IPS-11a (cell line): Measurements from ENCODE around the gene PPP4R3B.

Experiments used
- H3K4me3 ChIP-seq: one replicate; pipeline ENCODE4 v1.5.1; 2013; ENCODE audit warnings: low read depth, low read length, control low read depth

The PPP4R3B gene

GRCh38 chr2:55617175-55618024 lies at the start of gene PPP4R3B:
Gene PPP4R3B (minus strand): TSS chr2:55617622. CDS start chr2:55617285, 337 bp downstream.
- peak within 1 kb of the TSS; percentile 100 for H3K4me3 ChIP-seq

GRCh38 chr2:55653255-55653654 lies 35.8 kb upstream of the PPP4R3B start:
- no peak overlapping the region for H3K4me3 ChIP-seq

DNA sequence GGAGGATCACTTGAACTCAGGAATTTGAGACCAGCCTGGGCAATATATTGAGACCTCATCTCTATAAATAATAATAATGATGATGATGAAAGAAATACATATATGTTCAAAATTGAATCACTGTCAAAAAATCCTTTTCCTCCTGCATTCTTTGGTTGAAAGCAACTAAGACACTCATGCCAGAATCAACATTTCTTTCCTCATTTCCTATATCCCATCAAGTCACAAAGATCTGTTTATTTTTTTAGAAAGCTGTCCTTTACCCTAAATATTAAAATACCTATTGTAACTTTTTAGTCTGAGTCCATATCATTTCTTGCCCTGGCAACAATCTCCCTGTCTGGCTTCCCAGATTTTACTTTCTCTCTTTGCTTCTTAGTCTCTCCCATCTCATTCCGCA lies 31.8 kb upstream of the PPP4R3B start:
- no peak overlapping the region for H3K4me3 ChIP-seq

GRCh38 chr2:55636831-55637230 lies 19.4 kb upstream of the PPP4R3B start:
- no peak overlapping the region for H3K4me3 ChIP-seq

- H3K4me3 ChIP-seq: no peak overlapping the region
Observed at GRCh38 chr2:55628931-55629330, 11.5 kb upstream of the PPP4R3B start.

GRCh38 chr2:55627915-55628314 lies 10.5 kb upstream of the PPP4R3B start:
- H3K4me3 ChIP-seq: no peak overlapping the region

DNA sequence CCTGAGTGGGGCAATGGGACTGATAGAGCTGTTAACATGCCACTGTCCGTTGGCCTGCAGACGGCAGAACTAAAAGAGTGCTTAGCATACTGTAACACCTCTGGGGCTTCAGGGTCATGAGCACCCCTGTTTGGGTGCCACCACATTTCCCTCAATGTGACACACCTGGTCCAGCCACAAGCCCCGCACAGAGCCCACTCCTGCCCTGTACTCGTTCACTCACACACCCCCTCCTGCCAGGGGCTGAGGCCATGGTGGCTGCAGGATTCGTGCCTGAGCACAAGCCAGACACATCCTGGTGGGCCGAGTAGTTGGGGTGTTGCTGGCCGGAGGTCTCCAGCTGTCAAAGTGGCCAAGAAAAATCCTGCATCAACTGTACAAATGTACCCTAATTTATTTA lies 4.4 kb upstream of the PPP4R3B start:
- no peak overlapping the region for H3K4me3 ChIP-seq

- H3K4me3 ChIP-seq: no peak overlapping the region
Observed at GRCh38 chr2:55620123-55620779, 2.8 kb upstream of the PPP4R3B start.

- peak overlapping the region; percentile 100 for H3K4me3 ChIP-seq
Observed at GRCh38 chr2:55618275-55619055, 1.0 kb upstream of the PPP4R3B start.

- peak overlapping the region; percentile 100 for H3K4me3 ChIP-seq
Observed at GRCh38 chr2:55618025-55618274, 528 bp upstream of the PPP4R3B start.

DNA sequence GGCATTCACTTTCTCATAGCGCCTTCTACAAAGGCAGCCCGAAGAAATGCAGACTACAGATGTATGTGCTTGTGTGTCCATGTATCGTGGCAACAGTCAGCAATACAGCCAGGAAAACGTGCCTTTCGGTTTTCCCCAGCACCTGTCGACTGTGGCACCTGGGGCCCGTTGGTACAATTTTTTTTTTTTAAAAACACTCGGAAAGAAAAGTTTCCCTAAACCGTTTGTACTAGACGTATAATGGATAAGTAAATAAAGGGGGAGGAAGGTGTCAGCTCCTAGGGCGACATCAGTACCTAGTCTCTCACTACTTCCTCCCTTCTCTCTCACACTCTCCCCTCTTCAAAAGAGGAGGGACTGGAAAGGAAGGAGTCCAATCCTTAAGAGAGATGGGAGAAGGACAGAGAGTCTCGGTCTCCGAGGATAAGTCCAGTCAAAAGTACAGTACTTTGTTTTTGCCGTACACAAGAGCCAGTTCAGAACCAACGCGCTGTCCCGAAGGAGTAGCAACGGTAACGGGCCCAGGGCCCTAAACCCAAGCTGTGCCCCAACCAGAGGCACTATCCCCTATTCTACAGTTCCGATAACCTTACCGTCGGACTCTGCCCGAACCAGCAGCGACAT lies 759 bp downstream of the PPP4R3B start:
- peak overlapping the region; percentile 100 for H3K4me3 ChIP-seq

DNA sequence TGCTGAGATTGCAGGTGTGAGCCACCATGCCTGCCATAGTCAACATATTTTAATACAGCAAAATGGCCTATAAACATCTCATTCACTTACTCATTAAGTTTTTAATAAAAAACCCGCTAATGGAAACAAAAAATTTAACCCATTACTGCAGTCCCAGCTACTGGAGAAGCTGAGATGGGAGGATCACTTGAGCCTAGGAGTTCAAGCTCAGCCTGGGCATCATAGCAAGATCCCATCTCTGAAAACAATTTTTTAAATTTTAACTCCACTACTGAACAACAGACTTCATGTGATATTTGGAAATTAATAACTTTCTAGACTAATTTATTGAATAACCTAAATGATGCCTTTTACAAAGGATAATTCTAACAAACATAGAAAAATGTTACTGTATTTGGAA lies 5.4 kb downstream of the PPP4R3B start:
- H3K4me3 ChIP-seq: no peak overlapping the region

DNA sequence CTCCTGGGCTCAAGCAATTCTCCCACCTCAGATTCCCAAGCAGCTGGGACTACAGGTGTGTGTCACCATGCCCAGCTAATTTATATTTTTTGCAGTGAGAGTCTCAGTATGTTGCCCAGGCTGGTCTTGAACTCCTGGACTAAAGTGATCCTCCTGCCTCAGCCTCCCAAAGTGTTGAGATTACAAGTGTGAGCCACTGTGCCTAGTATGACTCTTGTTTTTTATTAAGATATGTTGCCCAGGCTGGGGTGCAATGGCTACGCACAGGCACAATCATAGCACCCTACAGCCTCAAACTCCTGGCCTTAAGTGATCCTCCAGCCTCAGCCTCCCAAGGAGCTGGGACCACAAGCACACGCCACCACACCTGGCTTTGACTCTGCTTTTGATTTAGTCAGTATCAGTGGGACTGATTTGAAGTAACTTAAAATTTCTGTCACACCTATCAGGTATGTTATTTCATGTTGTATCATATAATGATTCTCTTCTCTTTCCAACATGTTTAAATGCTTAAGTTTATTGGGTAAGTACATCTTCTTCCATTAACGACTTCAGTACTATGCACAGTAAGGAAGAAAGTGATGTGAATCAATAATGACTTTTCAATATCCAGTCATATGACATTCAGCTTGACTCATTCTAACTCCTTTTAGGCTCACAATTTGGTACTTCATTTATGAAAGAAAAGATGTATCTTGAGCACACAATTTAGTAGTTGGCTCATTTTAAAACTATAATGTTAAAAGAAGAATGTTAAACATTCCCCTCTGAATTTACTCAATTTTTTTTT lies 6.3 kb downstream of the PPP4R3B start:
- no peak overlapping the region for H3K4me3 ChIP-seq

GRCh38 chr2:55609938-55610578 lies 7.4 kb downstream of the PPP4R3B start:
- no peak overlapping the region for H3K4me3 ChIP-seq

- no peak overlapping the region for H3K4me3 ChIP-seq
Observed at GRCh38 chr2:55609193-55609794, 8.1 kb downstream of the PPP4R3B start.

- H3K4me3 ChIP-seq: no peak overlapping the region
Observed at GRCh38 chr2:55607717-55608116, 9.7 kb downstream of the PPP4R3B start.

DNA sequence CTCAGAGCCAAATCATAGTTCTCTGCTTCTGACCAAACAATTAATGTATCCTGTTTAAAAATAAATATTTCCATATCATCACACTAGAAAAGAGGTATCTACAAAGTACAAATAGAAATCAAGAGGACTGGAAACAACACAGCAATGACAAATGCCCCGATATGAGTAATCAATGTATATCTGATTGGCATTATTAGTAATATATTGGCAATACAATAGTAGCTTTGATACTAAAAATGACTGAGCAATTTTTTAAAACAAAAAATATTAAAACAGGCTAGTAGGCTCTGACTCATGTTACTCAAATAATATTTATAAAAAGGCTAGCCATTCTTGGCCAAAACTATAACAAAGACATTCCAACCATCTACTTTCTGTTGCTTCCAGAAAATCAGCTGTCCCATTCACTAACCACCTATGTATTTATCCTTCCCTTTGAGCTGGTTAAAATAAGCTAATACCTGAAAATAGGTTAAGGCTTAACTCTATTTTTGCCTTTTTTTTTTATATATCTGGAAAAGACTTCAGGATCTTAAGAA lies 13.3 kb downstream of the PPP4R3B start:
- no peak overlapping the region for H3K4me3 ChIP-seq

DNA sequence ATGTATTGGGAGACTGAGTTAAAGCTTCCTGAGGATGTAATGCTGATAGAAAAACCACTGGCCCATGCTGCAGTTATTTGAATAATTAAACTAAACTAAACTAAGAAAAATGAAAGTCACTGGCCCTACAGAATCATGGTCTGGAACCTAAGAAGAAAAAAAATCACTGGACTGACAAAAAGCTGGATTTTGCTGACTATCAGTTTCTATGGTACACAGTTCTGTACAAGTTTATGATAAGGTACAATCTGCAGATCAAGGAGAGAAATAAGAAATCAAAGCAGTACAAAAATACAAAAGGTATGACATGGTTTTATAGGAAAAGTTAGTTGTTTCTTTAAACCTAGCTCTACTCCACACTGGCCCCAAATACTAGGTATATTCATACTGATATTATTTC lies 15.6 kb downstream of the PPP4R3B start:
- H3K4me3 ChIP-seq: no peak overlapping the region

GRCh38 chr2:55598056-55598795 lies 19.2 kb downstream of the PPP4R3B start:
- no peak overlapping the region for H3K4me3 ChIP-seq
